Measurements from ENCODE around the gene GLMP.

GLMP gene

DNA sequence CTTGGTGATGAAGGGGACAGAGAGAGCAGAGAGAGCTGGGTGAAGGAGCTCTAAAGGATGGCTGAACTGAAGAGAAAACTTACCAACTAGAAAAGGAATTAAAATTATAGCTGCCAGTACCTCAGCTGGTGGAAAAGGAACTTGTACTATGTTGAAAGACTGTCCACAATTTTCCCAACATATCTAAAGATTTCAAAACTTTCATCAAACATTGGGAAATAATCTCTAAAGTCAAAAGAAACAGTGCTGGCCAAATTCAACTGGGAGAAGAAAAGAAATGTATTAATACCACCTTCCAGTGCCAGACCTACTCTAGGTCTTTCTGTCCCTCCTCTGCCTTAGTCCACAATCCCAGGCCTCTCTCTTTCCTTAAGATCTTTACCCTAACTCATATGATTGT is 18.9 kb downstream of the GLMP start:
- no peak overlapping the region for H3K4me3 ChIP-seq (ENCODE audit: low read depth, low read length)
- DNase-seq (ENCODE audit: low read depth) = no peak
- in situ Hi-C loops (cut with HindIII; ENCODE audit: low sequenced_read_pairs) = no loop called here
- TF ChIP-seq, protein P1, sequence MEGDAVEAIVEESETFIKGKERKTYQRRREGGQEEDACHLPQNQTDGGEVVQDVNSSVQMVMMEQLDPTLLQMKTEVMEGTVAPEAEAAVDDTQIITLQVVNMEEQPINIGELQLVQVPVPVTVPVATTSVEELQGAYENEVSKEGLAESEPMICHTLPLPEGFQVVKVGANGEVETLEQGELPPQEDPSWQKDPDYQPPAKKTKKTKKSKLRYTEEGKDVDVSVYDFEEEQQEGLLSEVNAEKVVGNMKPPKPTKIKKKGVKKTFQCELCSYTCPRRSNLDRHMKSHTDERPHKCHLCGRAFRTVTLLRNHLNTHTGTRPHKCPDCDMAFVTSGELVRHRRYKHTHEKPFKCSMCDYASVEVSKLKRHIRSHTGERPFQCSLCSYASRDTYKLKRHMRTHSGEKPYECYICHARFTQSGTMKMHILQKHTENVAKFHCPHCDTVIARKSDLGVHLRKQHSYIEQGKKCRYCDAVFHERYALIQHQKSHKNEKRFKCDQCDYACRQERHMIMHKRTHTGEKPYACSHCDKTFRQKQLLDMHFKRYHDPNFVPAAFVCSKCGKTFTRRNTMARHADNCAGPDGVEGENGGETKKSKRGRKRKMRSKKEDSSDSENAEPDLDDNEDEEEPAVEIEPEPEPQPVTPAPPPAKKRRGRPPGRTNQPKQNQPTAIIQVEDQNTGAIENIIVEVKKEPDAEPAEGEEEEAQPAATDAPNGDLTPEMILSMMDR (IDR thresholded peaks at IDR 0.05; ENCODE audit: low read depth, low read length, missing control alignments) = no peak

DNA sequence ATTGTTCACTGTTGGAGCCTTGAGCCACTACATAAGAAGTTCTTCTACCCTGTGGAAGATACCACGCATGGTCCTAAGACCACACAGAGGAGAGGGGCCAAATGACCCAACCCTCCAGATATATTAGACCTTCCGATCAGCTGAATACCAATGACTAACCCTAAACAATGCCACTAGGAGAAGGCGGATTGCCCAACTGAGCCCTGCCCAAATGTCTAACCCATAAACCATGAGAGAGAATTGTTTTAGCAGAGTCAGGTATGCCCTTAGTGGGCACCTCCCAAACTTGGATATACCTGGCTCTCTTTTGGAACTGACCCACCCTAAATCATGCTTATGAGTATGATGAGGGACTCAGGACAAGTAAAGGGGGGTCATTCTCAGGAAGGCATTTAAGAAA is 25.2 kb downstream of the GLMP start:
- in situ Hi-C loops (cut with HindIII; ENCODE audit: low sequenced_read_pairs) = no loop called here
- H3K4me3 ChIP-seq (ENCODE audit: low read depth, low read length) = no peak overlapping the region
- TF ChIP-seq, protein P1 (IDR thresholded peaks at IDR 0.05; ENCODE audit: low read depth, low read length, missing control alignments) = no peak

DNA sequence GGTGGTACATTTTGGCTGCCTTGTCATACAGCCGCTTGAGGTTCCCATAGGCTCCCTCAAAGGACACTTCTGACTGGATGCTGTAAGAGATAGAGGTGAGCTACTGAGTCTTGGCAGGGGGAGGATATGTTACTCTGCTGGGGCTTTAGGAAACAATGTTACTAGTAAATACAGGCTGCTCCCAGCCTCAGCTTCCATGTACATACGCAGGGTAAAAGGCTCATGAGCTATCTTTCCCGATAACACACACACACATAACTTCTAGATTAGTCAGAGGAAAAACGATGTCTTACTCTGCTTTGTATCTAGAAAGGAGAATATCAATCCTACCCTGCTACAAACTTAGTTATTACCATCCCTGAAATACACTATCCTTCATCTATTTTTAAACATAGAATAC is 27.1 kb downstream of the GLMP start:
- H3K4me3 ChIP-seq (ENCODE audit: low read depth, low read length) = no peak overlapping the region
- no peak for DNase-seq (ENCODE audit: low read depth)
- TF ChIP-seq, protein P1 (IDR thresholded peaks at IDR 0.05; ENCODE audit: low read depth, low read length, missing control alignments) = no peak
- in situ Hi-C loops (cut with HindIII; ENCODE audit: low sequenced_read_pairs) = no loop called here

More for the DNA sequence above, 25.2 kb downstream of the GLMP start:
- DNase-seq (ENCODE audit: low read depth) = no peak

DNA sequence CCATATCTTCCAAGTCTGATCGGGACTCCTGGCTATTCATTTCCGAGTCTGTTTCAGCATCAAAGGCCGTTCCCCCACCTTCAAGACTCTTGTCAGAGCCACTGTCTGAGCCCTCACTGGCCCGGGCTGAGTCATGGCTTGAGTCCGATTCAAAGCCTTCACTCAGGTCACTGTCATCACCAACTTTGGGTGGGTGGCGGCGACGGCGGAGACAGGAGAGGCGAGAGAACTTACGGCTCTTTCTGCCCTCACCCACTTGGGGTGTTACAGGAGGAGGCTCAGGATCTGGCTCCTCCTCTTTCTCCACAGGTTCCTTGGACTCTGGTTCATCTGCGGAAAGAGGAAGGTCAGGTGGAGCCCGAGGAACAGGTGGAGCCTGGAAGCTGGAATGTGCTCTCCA is 29.4 kb downstream of the GLMP start:
- TF ChIP-seq, protein P1 (IDR thresholded peaks at IDR 0.05; ENCODE audit: low read depth, low read length, missing control alignments) = no peak
- in situ Hi-C loops (cut with HindIII; ENCODE audit: low sequenced_read_pairs) = no loop called here

DNA sequence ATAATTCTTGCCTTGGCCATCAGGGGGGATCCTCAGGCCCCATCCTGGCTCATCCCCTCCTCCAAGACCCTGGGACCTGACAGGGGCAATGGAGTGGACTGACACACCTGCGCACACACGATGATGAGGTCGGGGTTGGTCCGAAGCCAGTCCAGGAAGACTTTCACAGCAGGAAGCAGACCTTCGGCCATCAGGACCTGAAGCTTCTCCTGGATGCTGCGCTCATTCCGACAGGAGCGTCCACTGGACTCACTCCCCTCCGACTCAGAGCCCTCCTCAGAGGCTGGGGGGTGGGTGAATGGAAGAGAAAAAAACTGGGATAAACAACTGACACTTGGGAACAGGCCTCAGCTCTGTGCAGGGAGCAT is 32.2 kb downstream of the GLMP start:
- in situ Hi-C loops (cut with HindIII; ENCODE audit: low sequenced_read_pairs) = loop anchor here (5.0 kb wide), 1 partner anchor 49 kb away; no protein-coding TSS in a partner anchor
- DNase-seq (ENCODE audit: low read depth) = no peak
- H3K4me3 ChIP-seq (ENCODE audit: low read depth, low read length) = no peak overlapping the region
- TF ChIP-seq, protein P1 (IDR thresholded peaks at IDR 0.05; ENCODE audit: low read depth, low read length, missing control alignments) = no peak

More for the DNA sequence above, 29.4 kb downstream of the GLMP start:
- no peak overlapping the region for H3K4me3 ChIP-seq (ENCODE audit: low read depth, low read length)
- no peak for DNase-seq (ENCODE audit: low read depth)

DNA sequence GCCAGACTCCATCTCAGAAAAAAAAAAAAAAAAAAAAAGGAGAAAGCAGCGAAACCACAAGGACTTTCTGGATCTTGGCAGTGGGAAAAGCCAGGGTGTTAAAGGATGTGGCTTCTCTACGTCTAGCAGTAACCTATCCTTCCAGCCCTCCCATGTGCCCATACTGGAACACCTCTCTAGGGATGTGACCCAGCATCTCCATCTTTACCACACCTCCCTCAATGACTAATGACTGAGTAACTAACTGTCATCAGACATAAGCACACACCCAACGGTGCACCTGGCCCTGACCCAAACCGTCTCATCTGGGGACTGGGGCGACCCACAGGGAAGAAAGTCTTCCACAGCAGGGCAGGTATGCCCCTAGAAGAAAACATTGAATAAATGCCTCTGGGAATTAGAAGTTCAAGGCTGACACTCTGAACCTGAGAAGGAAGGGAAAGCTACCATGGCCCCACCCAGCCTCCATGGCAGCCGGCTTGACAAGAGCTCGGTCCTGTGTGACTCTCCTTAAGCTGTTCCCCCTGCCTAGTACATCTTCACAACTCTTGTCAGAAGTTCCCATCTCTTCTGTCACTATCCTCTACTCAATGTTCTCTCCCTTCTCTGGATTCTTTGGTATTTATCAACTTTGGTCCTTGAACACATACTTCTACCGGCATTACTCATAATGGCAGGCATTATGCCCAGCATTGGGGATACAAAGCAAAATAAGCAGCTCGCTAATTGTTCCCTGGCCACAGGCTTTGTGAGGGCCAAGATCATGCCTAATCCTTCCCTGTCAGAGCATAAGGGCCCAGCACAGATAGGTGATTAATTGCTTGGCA is 32.8 kb downstream of the GLMP start:
- TF ChIP-seq, protein P1 (IDR thresholded peaks at IDR 0.05; ENCODE audit: low read depth, low read length, missing control alignments) = no peak
- H3K4me3 ChIP-seq (ENCODE audit: low read depth, low read length) = no peak overlapping the region
- in situ Hi-C loops (cut with HindIII; ENCODE audit: low sequenced_read_pairs) = loop anchor here (5.0 kb wide), 1 partner anchor 50 kb away; no protein-coding TSS in a partner anchor
- DNase-seq (ENCODE audit: low read depth) = peak; percentile 83
